ENCODE measurements around the gene AK4. TPM values are rescaled to one million over a fixed set of nuclear protein-coding genes. Genes with fewer than 3 reads are reported as not detected.

The AK4 gene
- total and polyA plus RNA-seq, 4 experiments from 2014 or later, result 1.3 to 1.9 TPM; not detected in 2

DNA sequence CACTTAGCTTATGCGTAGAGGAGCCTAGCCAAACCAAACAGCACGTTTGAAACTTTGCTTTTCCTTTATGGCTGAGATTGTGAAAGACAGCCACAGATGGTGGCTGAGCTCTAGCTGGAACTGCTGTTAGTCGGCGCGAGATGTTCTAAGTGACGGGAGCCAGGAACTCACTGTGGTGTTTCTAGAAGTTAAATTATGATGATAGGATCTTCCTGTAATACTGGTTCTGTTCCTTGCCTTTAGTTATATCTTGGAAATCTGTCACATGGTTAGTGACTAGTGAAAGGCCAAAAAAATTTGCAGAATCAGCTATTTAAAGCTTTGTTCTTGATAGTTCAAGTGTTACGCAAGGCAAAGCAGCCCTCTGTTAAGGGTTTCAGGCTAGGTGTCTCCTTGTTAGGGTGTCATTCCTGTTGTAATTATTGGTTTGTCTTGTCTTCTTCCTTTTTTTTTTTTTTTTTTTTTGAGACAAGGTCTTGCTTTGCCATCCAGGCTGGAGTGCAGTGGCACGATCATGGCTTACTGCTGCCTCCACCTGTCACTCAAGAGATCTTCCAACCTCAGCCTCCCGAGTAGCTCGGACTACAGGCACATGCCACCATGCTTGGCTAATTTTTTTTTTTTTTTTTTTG is 22.6 kb downstream of the AK4 start:
- H3K27ac Mint-ChIP-seq, result no peak overlapping the region
- no peaks in the 10 kb centered on the region for H3K36me3 ChIP-seq (ENCODE audit: insufficient read depth, low read length)
- intact Hi-C loops (cut with micrococcal nuclease), result no loop called here
- H3K27me3 ChIP-seq (ENCODE audit: insufficient read depth, low read length), result no peaks in the 10 kb centered on the region
- no peaks in the 10 kb centered on the region for H3K9me3 ChIP-seq (ENCODE audit: control insufficient read depth in 1 of 2, low read length in 2 of 2)
- no peak overlapping the region for H3K4me3 ChIP-seq (ENCODE audit: low read length in 2 of 2)
- H3K4me1 ChIP-seq (ENCODE audit: insufficient read depth, low read length), result no peaks in the 10 kb centered on the region
- DNase-seq, result no peak
- no peaks in the 10 kb centered on the region for H3K9me3 Mint-ChIP-seq
- H3K36me3 Mint-ChIP-seq, result no peaks in the 10 kb centered on the region
- H3K4me3 Mint-ChIP-seq, result no peak overlapping the region
- no peak overlapping the region for H3K27ac ChIP-seq (ENCODE audit: low read depth, low read length)
- peaks cover 0 to 1% (median 0%) of the 10 kb centered on the region in 4 donors for H3K4me1 Mint-ChIP-seq
- POLR2A ChIA-PET (ENCODE audit: partially characterized antibody), result no interaction called here
- CTCF ChIA-PET (ENCODE audit: partially characterized antibody), result interaction anchor here (0.7 kb wide), 1 partner anchor 30 kb away, joined by 3 read pairs; no protein-coding TSS in a partner anchor
- H3K27me3 Mint-ChIP-seq, result peaks cover 3 to 8% of the 10 kb centered on the region in 2 donors

DNA sequence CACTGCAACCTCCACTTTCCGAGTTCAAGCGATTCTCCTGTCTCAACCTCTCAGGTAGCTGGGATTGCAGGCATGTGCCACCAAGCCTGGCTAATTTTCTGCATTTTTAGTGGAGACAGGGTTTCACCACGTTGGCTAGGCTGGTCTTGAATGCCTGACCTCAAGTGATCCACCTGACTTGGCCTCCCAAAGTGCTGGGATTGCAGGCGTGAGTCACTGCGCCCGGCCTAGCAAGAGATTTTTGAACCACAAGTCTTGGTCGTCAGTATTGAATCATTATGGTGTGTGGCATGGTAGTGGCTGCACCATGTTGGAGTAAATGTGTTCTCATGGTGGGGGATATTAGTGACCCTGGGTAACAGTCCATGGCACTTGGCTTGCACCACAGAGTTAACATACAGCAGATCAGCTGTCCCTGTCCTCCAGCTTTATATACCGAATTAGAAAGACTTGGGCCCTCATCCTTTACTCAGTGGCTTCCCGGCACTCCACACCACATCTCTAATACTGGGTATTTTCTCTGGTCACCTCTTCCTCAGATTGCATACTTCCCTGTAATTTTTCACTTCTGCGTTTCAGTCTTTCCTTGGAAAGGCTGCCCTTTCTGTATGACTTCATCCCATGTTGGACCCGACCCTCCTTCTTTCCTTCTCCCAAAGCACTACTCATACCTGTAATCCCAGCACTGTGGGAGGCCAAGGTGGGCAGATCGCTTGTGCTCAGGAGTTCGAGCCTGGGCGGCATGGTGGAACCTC is 25.1 kb downstream of the AK4 start:
- intact Hi-C loops (cut with micrococcal nuclease), result no loop called here
- Histone ChIP-seq H3K27ac (ENCODE audit: low read depth, low read length) (no peak overlapping the region), H3K4me1 (ENCODE audit: insufficient read depth, low read length) (no peaks in the 10 kb centered on the region), H3K27me3 (ENCODE audit: insufficient read depth, low read length) (no peaks in the 10 kb centered on the region), H3K9me3 (ENCODE audit: control insufficient read depth in 1 of 2, low read length in 2 of 2) (no peaks in the 10 kb centered on the region), H3K36me3 (ENCODE audit: insufficient read depth, low read length) (no peaks in the 10 kb centered on the region), H3K4me3 (ENCODE audit: low read length in 2 of 2) (no peak overlapping the region)
- H3K4me1 Mint-ChIP-seq, result peaks cover 0 to 1% (median 0%) of the 10 kb centered on the region in 4 donors
- H3K4me3 Mint-ChIP-seq, result no peak overlapping the region
- H3K9me3 Mint-ChIP-seq, result no peaks in the 10 kb centered on the region
- H3K27ac Mint-ChIP-seq, result no peak overlapping the region
- no peak for DNase-seq
- ChIA-PET POLR2A (ENCODE audit: partially characterized antibody) (no interaction called here), CTCF (ENCODE audit: partially characterized antibody) (no interaction called here)
- peaks cover 5 to 10% of the 10 kb centered on the region in 2 donors for H3K27me3 Mint-ChIP-seq
- H3K36me3 Mint-ChIP-seq, result no peaks in the 10 kb centered on the region

DNA sequence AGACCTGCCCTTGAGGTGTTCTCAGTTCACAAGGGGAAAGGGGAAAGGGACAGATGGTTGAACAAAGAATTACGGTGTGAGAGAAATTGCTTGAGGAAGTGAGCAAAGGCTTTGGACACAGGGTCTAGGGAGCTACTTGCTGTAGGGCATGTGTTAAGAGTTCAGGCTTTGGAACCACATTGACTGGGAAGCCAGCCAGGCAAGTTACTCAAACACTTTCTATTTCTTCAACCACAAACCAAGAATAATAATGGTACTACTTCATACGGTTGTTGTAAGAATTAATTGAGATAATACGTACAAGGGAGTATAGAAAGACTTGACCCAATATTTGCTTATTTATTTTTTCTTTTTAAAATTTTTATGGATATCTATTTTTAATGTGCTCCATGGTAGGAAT is 26.6 kb downstream of the AK4 start:
- no peak for DNase-seq
- Mint-ChIP-seq H3K27ac (no peak overlapping the region), H3K4me1 (peaks cover 0 to 1% (median 0%) of the 10 kb centered on the region in 4 donors), H3K36me3 (no peaks in the 10 kb centered on the region), H3K4me3 (no peak overlapping the region), H3K9me3 (no peaks in the 10 kb centered on the region), H3K27me3 (peaks cover 5 to 10% of the 10 kb centered on the region in 2 donors)
- H3K27me3 ChIP-seq (ENCODE audit: insufficient read depth, low read length), result no peaks in the 10 kb centered on the region
- ChIA-PET POLR2A (ENCODE audit: partially characterized antibody) (no interaction called here), CTCF (ENCODE audit: partially characterized antibody) (no interaction called here)
- H3K36me3 ChIP-seq (ENCODE audit: insufficient read depth, low read length), result no peaks in the 10 kb centered on the region
- no peaks in the 10 kb centered on the region for H3K9me3 ChIP-seq (ENCODE audit: control insufficient read depth in 1 of 2, low read length in 2 of 2)
- no peak overlapping the region for H3K27ac ChIP-seq (ENCODE audit: low read depth, low read length)
- intact Hi-C loops (cut with micrococcal nuclease), result no loop called here
- H3K4me3 ChIP-seq (ENCODE audit: low read length in 2 of 2), result no peak overlapping the region
- no peaks in the 10 kb centered on the region for H3K4me1 ChIP-seq (ENCODE audit: insufficient read depth, low read length)

DNA sequence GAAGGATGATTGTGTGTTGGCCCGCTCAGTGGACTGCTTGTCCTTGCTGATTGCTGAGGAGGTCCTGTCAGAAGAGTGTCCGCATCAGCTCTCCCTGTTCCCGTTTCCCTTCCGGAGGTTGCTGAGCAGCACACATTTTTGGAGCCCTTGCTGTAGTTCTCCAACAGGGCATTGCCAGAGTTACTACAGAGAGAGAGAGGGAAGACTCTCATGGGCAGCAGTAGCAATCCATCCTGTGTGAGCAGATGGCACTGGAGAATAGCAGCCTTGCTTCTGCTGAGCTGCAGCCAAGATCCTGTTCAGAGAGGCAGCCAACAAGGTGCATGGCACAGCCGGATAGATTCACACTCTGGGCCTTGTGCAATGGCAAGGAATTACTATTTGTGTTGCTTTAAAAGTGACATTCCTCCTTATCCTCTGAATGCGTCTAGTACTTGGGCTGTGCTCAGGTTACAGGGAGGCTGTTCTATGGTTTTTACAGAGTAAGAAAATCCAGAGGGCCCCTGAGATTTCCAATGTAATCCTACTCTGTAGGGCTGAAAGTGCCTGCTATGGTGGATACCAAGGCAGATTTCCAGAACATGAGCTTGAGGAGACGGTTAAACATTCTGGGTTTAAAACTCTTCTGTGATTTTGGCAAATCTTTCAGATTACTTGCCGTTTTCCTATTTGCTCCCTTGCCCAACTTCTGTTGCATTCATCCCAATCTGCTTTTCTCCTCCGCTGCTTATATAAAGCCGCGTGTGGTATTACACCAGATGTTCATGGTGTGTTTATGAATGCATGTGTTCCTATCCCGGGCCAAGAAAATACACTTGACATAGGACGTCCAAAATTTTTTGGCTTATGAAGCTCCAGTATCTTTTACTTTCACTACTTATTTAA is 27.4 kb downstream of the AK4 start:
- no peak overlapping the region for H3K4me3 Mint-ChIP-seq
- CTCF ChIA-PET (ENCODE audit: partially characterized antibody), result no interaction called here

DNA sequence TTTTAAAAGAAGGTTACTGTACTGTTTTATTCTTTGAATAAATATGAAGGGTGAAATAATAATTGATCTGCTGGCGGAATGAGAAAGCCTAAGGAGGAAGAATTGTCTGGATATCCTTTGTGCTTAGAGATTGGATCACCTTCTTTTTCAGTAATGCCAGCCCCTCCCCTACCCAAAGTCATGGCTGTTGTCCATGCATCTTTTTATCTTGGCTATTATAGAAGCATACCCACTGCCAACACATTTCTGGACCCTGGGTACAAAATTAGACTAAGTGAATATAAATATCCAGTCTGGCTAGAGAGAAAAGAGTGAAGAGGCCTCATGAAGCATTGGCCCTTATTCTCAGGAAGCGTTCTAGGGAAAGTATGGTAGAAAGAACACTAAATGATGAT is 28.1 kb downstream of the AK4 start:
- Histone ChIP-seq H3K27ac (ENCODE audit: low read depth, low read length) (no peak overlapping the region), H3K36me3 (ENCODE audit: insufficient read depth, low read length) (no peaks in the 10 kb centered on the region), H3K4me1 (ENCODE audit: insufficient read depth, low read length) (no peaks in the 10 kb centered on the region), H3K9me3 (ENCODE audit: control insufficient read depth in 1 of 2, low read length in 2 of 2) (no peaks in the 10 kb centered on the region), H3K27me3 (ENCODE audit: insufficient read depth, low read length) (no peaks in the 10 kb centered on the region), H3K4me3 (ENCODE audit: low read length in 2 of 2) (no peak overlapping the region)
- intact Hi-C loops (cut with micrococcal nuclease), result no loop called here
- H3K27me3 Mint-ChIP-seq, result peaks cover 5 to 10% of the 10 kb centered on the region in 2 donors
- POLR2A ChIA-PET (ENCODE audit: partially characterized antibody), result no interaction called here
- H3K4me3 Mint-ChIP-seq, result no peak overlapping the region
- H3K27ac Mint-ChIP-seq, result no peak overlapping the region
- H3K9me3 Mint-ChIP-seq, result no peaks in the 10 kb centered on the region
- CTCF ChIA-PET (ENCODE audit: partially characterized antibody), result no interaction called here
- no peak for DNase-seq
- H3K4me1 Mint-ChIP-seq, result peaks cover 0 to 1% (median 0%) of the 10 kb centered on the region in 4 donors
- no peaks in the 10 kb centered on the region for H3K36me3 Mint-ChIP-seq

More for the DNA sequence above, 27.4 kb downstream of the AK4 start:
- intact Hi-C loops (cut with micrococcal nuclease), result no loop called here
- Histone ChIP-seq H3K36me3 (ENCODE audit: insufficient read depth, low read length) (no peaks in the 10 kb centered on the region), H3K4me1 (ENCODE audit: insufficient read depth, low read length) (no peaks in the 10 kb centered on the region), H3K27ac (ENCODE audit: low read depth, low read length) (no peak overlapping the region), H3K9me3 (ENCODE audit: control insufficient read depth in 1 of 2, low read length in 2 of 2) (no peaks in the 10 kb centered on the region), H3K4me3 (ENCODE audit: low read length in 2 of 2) (no peak overlapping the region), H3K27me3 (ENCODE audit: insufficient read depth, low read length) (no peaks in the 10 kb centered on the region)
- no peaks in the 10 kb centered on the region for H3K9me3 Mint-ChIP-seq
- POLR2A ChIA-PET (ENCODE audit: partially characterized antibody), result no interaction called here
- H3K27me3 Mint-ChIP-seq, result peaks cover 5 to 10% of the 10 kb centered on the region in 2 donors
- H3K27ac Mint-ChIP-seq, result no peak overlapping the region
- no peaks in the 10 kb centered on the region for H3K36me3 Mint-ChIP-seq
- peaks cover 0 to 1% (median 0%) of the 10 kb centered on the region in 4 donors for H3K4me1 Mint-ChIP-seq
- no peak for DNase-seq

DNA sequence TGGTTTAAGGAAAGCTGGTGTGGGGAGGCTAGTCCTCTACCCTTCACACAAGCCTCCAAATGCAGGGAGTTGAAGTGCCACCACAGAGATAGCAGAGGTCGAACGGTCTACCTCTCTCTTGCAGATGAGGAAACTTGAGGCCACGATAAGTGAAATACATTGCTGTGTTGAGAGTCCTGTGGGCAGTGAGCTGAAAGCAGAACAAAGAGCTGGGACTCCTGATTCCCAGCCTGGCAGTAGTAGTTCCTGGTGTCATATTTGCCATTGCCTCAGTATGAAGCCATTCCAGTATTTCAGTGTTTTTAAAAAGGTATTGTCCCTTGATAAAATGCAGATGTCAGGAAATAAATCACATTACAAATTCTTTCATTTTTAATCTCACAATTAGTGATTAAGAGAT is 28.6 kb downstream of the AK4 start:
- H3K4me3 Mint-ChIP-seq, result no peak overlapping the region
- Histone ChIP-seq H3K27me3 (ENCODE audit: insufficient read depth, low read length) (no peaks in the 10 kb centered on the region), H3K36me3 (ENCODE audit: insufficient read depth, low read length) (no peaks in the 10 kb centered on the region), H3K4me1 (ENCODE audit: insufficient read depth, low read length) (no peaks in the 10 kb centered on the region), H3K4me3 (ENCODE audit: low read length in 2 of 2) (no peak overlapping the region), H3K9me3 (ENCODE audit: control insufficient read depth in 1 of 2, low read length in 2 of 2) (no peaks in the 10 kb centered on the region), H3K27ac (ENCODE audit: low read depth, low read length) (no peak overlapping the region)
- H3K27me3 Mint-ChIP-seq, result peaks cover 5 to 10% of the 10 kb centered on the region in 2 donors
- H3K4me1 Mint-ChIP-seq, result peaks cover 0 to 1% (median 0%) of the 10 kb centered on the region in 4 donors
- no peak overlapping the region for H3K27ac Mint-ChIP-seq
- no peaks in the 10 kb centered on the region for H3K36me3 Mint-ChIP-seq
- ChIA-PET CTCF (ENCODE audit: partially characterized antibody) (no interaction called here), POLR2A (ENCODE audit: partially characterized antibody) (no interaction called here)
- no peaks in the 10 kb centered on the region for H3K9me3 Mint-ChIP-seq
- DNase-seq, result no peak
- intact Hi-C loops (cut with micrococcal nuclease), result no loop called here

DNA sequence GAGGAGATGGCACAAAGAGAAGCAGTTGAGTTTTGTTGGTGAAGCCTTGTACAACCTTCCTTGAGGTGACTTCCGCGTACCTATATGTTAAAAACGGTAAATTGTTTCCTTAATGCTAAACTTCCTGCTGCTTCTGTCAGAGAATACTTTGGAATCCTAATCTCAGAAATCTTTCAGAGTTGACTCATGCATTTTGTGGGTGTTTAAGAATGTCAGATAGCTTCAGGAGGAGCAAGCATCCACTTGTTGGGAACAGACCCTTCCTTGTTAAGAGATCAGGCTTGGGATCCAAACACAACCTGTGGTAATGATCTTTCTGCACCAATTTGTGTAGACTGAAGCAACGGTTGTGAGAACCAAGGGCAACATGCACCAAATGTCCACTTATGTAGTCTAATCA is 29.5 kb downstream of the AK4 start:
- Histone ChIP-seq H3K9me3 (ENCODE audit: control insufficient read depth in 1 of 2, low read length in 2 of 2) (no peaks in the 10 kb centered on the region), H3K36me3 (ENCODE audit: insufficient read depth, low read length) (no peaks in the 10 kb centered on the region), H3K4me1 (ENCODE audit: insufficient read depth, low read length) (no peaks in the 10 kb centered on the region), H3K4me3 (ENCODE audit: low read length in 2 of 2) (no peak overlapping the region), H3K27me3 (ENCODE audit: insufficient read depth, low read length) (no peaks in the 10 kb centered on the region), H3K27ac (ENCODE audit: low read depth, low read length) (no peak overlapping the region)
- Mint-ChIP-seq H3K36me3 (no peaks in the 10 kb centered on the region), H3K9me3 (no peaks in the 10 kb centered on the region), H3K27me3 (peaks cover 5 to 10% of the 10 kb centered on the region in 2 donors), H3K4me1 (peaks cover 0 to 1% (median 0%) of the 10 kb centered on the region in 4 donors), H3K4me3 (no peak overlapping the region), H3K27ac (no peak overlapping the region)
- ChIA-PET CTCF (ENCODE audit: partially characterized antibody) (no interaction called here), POLR2A (ENCODE audit: partially characterized antibody) (no interaction called here)
- no peak for DNase-seq
- intact Hi-C loops (cut with micrococcal nuclease), result no loop called here

Measured in CD4-positive, alpha-beta memory T cell (primary cell).